HL-60 (cell line): ENCODE measurements around the gene JUP.

Experiments
- DNase-seq, 2 experiments: peaks; one replicate each; pipeline ENCODE4 v3.0.0-alpha.2; 2010 to 2020; ENCODE audit warnings: low read depth in 1 of 2, low spot score in 1 of 2
- H3K27ac ChIP-seq: fragments of 250-450 bp; sonication (Bioruptor Pico); replicated peaks from 2 replicates; pipeline ENCODE4 v1.5.1; 2020; ENCODE audit warnings: mild to moderate bottlenecking, moderate library complexity
- H3K27me3 ChIP-seq: fragments of 250-450 bp; sonication (Bioruptor Pico); 2 replicates; pipeline ENCODE4 v1.5.1; 2021; ENCODE audit warnings: mild to moderate bottlenecking, moderate library complexity; ENCODE audit not compliant: insufficient read depth, poor library complexity, severe bottlenecking
- H3K4me3 ChIP-seq: replicated peaks from 2 replicates; pipeline ENCODE4 v1.5.1; 2011; ENCODE audit warnings: mild to moderate bottlenecking, control low read depth, low read length; ENCODE audit not compliant: insufficient read depth
- CTCF ChIP-seq: IDR thresholded peaks from one replicate; pipeline ENCODE4 v1.5.1; 2011; ENCODE audit warnings: low read length, control low read depth, inconsistent platforms; ENCODE audit not compliant: insufficient read depth
- GABPA ChIP-seq: IDR thresholded peaks from 2 replicates; pipeline ENCODE4 v1.6.1; 2012; ENCODE audit warnings: low read depth
- POLR2AphosphoS5 ChIP-seq: IDR thresholded peaks from 2 replicates; pipeline ENCODE4 v1.6.1; 2012; ENCODE audit warnings: low read depth
- REST ChIP-seq: IDR thresholded peaks from 2 replicates; pipeline ENCODE4 v1.6.1; 2012; ENCODE audit warnings: low read depth; ENCODE audit not compliant: insufficient replicate concordance
- SPI1 ChIP-seq: IDR thresholded peaks from 2 replicates; pipeline ENCODE4 v1.6.1; 2012; ENCODE audit warnings: low read depth, mild to moderate bottlenecking, borderline replicate concordance

The JUP gene

GRCh38 chr17:41773190-41773588, 13.3 kb downstream of the JUP start:
- H3K27ac ChIP-seq = no peak overlapping the region
- TF ChIP-seq SPI1 = no peak
- TF ChIP-seq CTCF = no peak
- no peak for TF ChIP-seq GABPA
- TF ChIP-seq POLR2AphosphoS5 = no peak
- TF ChIP-seq REST = no peak
- no peak for DNase-seq
- H3K4me3 ChIP-seq = no peak overlapping the region
- no peaks in the 10 kb centered on the region for H3K27me3 ChIP-seq

GRCh38 chr17:41772586-41773189, 13.8 kb downstream of the JUP start:
- Histone ChIP-seq H3K4me3 (no peak overlapping the region), H3K27me3 (no peaks in the 10 kb centered on the region), H3K27ac (no peak overlapping the region)
- TF ChIP-seq POLR2AphosphoS5 (no peak), REST (no peak), GABPA (no peak), SPI1 (no peak), CTCF (no peak)
- no peak for DNase-seq

GRCh38 chr17:41772218-41772585, 14.3 kb downstream of the JUP start:
- no peak for TF ChIP-seq REST
- TF ChIP-seq SPI1 = no peak
- no peak for TF ChIP-seq GABPA
- TF ChIP-seq POLR2AphosphoS5 = no peak
- no peak for TF ChIP-seq CTCF
- DNase-seq = no peak
- H3K27ac ChIP-seq = no peak overlapping the region
- H3K27me3 ChIP-seq = no peaks in the 10 kb centered on the region
- no peak overlapping the region for H3K4me3 ChIP-seq
